Measurements from ENCODE around the gene RAB15. TPM values are rescaled to one million over a fixed set of nuclear protein-coding genes. Genes with fewer than 3 reads are reported as not detected.
A peak's percentile ranks its signal among the peaks of the same experiment; 100 is the strongest.
"Not testable (repeated sequence)": the region's sequence is repeated elsewhere in the genome, so short reads cannot be mapped to it uniquely, and the experiment has no call there.

RAB15 gene
- polyA plus RNA-seq, 1 donor, result 27.3 TPM

DNA sequence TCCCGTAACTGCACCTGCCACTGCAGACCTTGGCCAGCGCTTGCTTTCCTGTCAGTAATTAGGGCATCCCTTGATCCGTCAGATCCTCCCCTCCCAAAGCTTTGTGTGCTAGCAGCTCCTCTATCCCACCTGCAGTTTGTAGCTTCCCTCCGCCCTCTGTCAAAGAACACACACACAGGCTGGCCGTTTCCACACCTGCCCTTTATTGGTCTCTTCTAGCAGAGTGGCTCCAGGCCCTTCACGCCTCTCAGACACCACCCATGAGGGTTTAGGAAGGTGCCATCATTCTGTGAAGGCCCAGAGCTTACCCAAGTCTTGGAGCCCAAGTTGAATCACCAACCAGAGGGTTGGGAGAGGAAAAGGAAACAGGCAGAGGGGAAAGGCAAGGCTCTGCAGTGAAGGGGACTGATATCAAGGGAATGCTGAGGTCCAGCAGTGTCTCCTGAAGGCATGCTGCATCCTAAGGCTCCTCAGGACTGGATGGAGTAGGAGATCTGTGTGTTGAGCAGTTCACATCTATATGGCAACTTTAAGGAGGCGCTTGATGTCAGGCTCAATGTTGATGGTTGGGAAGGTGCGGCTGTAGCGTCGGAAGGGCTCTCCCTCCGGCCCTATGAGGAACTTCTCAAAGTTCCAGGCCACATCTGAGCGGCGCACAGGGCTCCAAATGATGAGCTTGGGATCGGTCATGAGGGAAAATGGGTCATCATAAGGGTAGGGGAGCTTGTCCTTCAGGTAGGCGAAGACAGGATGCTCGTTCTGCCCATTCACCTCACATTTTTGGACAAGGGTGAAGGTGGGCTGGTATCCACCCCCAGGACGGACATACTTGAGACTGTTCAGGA, 32.9 kb downstream of the RAB15 start:
- DNase-seq, result no peak

DNA sequence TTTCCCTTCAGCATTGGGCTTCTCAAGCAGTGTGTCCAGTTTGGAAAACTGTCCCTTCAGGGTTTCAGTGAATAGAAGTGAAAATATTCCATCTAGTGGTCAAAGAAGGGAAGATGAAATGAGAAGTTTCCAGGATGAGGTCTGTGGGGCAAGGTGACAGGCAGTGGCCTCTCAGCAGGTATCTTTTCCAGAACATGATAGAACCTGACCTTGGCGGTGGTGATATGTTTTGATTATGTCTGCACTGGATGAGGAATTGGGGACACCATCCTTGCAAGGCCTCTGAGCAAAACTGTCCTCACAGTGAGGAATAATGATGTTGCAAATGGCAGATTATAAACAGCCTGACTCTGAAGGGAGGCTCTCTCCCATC, 34.3 kb downstream of the RAB15 start:
- no peak for DNase-seq

DNA sequence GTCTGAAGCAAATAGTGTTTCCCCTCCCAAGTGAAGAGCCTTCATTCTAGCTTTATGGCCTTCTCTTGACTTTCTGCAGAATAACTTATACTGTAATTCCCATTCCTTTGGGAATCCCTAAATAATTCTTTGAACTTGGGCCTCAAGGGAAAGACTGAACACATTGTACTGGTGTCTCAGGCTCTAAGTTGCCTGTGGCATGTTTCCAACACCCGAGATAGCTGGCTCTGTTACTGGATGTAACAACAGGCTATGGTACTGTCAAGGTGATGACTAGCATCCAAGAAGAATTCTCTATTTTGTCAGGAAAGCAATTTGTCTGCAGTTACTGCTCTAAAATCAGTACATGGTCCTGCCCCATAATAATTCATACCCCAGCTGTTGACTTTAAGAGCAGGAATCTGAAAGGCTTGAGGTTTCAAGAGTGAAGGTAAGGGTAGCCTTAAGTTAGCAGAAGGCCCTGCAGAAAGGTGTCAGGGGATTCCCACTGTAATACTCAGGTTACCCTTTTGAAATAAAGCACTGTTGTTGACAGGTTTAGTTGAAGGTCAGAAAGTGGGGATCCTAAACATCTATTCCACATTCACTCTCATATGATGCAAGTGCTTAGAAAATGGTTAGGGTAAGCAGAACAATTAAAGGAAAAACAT, 34.8 kb downstream of the RAB15 start:
- DNase-seq, result no peak

DNA sequence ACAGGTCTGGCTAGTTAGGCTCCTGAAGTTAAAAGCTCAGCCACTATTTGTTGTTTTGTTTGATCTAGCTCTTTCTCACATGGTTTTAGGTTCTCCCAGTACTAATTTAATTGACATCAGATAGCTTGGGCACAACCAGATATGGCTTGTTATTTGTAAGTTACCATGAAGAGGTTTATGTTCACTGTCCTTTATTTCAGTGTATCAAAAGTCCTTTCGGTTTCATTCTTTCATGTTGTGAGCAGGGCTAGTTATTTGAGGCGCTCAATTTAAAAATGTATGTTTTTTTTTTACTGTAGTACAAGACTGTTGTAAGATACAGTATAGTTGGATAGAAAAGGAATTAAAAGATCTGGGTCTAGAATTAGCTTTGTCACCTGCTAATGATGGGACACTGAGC, 36.6 kb downstream of the RAB15 start:
- DNase-seq, result no peak

DNA sequence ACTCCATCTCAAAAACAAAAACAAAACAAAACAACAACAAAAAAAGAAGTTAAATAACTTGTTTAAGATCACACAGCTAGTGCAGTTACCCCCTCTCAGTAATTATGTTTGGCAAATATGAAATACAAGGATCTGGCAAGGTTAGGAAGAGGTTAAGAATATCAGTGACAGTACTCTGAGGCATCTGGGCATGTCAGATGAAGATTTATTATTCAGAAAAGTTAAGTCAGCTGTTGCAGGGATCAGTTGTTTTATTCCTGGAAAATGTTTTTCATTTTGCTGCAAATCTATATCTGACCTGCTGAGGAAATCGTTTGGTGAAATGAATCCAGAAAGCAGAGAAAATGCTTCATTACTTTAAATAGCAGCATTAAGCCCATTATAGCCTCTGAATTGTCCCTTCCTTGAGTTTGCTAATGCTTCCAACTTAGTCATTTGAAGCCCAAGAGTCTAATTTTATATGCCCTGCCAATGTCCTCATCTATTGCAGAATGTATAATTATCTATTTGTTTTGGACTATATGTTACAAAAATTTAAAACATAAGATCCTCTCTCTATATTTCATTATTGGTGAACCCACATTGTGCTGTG, 37.7 kb downstream of the RAB15 start:
- no peak for DNase-seq

DNA sequence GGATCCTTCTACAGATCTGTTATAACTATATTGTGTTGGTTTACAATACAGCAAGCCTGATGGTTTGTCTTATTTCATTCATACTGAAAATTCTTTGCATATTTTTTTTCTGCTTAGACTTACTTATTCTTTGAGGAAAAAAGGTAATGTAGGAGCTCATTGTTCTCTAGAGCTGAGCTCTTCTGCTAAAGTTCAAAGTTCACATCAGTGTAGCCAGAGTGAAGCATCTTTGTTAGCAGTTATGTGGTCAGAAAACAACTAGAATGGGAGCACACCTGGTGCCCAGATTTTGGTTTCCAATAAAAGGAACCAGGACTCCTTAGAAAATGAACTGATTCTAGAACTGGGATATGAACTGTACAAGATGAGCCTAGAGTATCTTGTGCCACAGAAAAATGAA, 39.9 kb downstream of the RAB15 start:
- no peak for DNase-seq

DNA sequence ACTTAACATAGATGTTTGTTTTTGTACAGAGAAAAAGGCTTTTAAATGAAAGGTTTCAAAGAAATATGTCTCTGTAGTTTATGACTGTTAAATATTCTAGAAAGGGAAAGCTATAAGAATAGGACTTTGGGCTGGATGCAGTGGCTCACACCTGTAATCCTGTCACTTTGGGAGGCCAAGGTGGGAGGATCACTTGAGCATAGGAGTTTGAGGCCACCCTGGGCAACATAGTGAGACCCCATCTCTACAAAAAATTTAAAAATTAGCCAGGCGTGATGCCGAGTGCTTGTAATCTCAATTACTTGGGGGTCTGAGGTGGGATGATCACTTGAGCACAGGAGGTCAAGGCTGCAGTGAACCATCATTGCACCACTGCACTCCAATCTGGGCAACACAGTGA, 41.0 kb downstream of the RAB15 start:
- no peak for DNase-seq

DNA sequence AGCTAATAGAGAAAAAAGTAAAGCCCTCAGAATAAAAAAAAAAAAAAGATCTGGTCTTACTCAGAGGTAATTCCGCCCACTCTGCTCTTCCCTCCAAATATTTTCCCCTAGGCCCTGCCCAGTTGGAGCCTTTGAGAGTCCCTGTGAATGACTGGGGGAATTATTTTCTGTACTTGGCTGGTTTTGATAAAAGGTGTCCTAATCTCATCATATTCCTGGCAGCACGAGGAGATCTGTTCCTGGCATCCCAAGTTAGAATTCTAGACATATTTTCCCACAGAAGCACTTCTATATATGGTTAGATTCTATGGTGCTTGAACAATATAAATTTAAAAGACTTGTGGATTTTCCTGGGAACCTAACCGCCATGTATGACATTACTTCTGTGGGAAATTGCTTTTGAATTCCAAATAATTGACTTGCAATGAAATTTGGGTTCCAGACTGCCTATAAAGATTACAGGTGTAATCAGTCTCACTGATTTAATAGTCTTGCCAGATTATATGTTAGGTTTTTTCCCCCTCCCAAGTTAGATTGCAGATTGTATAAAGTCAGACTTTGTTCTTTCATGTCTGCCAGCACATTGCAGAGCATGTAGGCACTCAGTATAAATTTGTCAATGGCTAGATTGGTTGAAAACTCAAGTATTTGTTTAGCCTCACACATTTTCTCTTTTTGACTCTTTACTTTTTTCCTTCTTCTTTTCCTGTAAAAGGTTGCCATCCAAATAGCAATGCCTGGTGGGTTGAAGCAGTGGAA, 41.9 kb downstream of the RAB15 start:
- no peak for DNase-seq

DNA sequence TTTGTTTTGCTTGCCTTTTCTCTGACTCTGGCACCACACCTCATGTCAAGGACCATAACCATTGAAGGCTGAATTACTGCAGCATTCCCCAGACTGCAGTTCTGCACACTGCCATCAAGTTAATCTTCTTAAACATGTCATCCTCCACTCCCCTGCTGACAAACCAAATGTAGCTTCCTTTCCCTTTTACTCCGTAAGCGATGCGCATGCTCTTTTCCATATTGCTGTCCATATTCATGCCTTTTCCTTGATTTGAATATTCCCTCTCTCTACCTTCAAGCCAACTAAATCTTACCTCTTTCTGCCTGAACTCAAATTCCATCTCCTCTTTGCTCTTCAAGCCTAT, 43.1 kb downstream of the RAB15 start:
- DNase-seq, result no peak

DNA sequence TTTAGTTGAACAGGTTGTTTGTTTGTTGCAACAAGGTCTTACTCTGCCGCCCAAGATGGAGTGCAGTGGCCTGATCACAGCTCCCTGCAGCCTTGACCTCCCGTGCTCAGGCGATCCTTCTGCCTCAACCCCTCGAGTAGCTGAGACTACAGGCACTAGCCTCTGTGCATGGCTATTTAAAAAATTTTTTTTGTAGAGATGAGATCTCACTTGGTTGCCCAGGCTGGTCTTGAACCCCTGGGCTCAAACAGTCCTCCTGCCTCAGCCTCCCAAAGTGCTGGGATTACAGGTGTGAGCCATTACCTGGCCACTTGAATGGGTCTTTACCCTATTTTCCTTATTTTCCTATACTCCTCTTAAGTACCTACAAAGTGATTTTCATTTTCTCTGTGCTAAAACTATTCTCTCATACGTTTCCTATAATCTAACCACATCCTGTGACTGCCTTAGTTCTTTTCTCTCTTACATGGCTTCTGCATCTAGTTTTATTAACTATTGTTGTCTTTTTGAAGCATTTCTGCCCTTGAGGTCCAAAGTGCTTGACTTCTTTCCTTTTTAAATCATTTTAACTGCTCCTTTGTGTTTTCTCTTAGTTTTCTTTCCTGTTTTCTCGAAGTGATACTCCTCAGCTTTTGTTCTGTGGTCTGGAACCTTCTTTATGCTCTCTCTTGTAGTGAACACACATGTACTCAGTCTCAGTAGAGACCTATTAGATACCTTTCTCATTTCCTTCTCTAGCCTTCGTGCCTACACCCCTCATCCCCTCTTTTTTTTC, 43.7 kb downstream of the RAB15 start:
- no peak for DNase-seq

DNA sequence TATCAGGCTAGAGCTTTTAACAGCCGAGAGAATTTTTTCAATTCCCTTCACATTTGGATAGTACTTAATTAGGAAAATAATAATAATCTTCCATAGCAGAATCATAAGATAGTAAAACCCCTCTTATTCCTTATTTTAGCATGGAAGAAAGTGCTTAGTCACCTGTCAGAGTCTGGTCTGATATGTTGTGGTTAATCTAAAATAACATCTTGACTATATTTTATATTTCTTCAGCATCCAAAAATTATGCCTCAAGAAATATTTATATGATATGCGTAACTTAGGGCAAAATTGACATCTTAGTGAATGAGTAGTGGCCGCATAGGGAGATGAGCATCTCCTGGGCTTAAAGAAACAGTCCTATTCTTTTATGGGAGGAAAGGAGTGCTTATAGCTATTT, 45.1 kb downstream of the RAB15 start:
- no peak for DNase-seq

DNA sequence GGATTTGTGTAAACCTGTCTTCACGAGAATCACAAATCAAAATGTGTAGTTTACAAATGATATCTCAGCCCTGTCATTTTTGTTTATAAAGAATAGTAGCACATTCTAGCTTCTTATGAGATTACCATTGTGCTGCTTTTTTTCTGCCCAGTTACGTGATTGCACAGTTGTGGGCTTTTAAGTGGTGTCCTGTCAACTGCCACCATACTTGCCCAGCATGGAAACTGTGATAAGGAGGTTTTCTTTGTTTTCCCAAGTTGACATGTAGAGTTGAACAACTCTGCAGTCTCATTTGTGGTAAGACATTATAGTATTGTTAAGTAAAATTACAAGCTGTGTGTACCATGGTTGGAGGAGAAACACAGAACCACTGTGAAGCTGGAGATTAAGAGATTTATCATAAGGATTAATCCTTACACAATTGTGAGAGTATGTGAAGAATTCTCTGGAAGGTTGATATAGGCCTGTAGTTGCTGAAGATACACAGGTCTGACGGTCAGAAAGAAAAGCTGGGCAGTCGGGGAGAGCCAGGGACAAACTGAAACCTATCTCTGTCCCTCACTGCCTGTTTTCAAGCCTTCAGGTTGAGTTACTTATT, 45.6 kb downstream of the RAB15 start:
- no peak for DNase-seq

DNA sequence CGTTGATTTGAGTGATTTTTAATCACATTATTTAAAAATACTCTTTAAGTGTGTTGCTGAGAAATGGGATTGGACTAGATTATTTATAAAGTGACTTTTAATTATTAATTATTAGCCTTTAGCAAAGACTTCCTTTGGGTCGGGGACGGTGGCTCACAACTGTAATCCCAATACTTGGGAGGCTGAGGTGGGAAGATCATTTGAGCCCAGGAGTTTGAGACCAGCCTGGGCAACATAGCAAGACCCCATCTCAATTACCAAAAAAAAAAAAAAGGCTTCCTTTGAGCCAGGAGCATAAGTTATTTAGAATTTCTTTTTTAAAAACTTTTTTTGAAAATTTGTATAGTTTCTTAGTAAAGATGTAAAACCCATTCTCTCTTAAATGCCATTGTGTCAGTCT, 49.1 kb downstream of the RAB15 start:
- DNase-seq, result no peak

DNA sequence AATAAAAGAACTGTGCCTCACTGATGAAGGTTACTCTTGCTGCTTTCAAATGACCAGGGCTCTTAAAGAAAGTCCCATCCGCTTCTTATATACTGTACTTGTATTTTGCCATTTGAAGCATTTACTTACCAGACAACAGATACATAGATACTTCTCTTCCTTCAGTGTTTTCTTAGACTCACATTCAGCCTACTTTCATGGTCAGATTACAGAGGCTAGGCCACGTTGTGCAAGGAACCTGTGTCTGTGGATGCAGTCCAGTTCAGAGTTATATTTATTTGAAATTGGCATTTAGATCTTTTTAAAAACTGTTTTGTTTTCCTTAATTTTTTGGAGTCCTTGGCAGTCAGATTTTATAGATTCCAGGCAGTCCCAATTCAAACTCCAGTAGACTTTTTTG, 51.7 kb downstream of the RAB15 start:
- DNase-seq, result no peak

DNA sequence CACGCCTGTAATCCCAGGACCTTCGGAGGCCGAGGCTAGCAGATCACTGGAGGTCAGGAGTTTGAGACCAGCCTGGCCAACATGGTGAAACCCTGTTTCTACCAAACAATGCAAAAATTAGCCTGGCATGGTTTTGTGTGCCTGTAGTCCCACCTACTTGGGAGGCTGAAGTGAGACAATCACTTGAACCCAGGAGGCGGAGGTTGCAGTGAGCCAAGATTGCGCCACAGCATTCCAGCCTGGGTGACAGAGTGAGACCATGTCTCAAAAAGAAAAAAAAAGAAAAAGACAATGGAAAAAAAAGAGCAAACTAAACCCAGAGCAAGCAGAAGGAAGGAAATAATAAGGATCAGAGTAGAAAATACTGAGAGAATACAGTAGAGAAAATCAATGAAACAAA, 52.5 kb downstream of the RAB15 start:
- no peak for DNase-seq

DNA sequence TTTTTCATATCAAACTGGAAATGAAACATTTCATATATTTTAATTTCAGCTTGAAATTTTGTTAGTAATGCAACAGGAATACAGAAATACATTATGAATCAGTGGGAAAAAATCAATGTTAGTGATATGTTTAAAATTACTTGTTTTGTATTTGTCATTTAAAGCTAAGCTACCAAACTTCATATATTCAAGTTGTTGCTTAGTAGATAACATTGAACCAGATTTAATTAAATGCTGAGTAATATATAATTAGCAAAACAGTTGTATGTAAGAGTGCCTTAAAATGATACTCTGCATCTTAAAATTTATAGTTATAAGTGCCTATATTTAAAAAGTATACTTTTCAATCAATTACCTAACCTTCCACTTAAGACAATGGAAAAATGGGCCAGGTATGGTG, 52.9 kb downstream of the RAB15 start:
- DNase-seq, result no peak

DNA sequence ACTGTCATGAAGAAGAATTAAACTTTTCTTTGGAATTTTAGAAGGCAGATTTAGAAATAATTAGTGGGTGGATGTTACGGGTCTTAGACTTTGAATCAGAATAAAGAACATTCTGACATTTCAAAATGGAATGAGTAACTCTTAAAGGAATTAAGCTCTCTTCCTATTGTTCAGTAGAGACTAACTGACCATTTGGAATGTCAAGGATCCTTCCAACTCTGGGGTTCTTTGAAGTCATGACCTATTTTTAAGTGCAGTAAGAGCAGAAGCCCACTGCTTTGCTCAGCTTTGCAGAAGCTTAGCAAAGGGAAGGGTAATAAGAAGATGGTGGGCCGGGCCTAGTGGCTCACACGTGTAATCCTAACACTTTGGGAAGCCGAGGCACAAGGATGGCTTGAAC, 53.9 kb downstream of the RAB15 start:
- no peak for DNase-seq

DNA sequence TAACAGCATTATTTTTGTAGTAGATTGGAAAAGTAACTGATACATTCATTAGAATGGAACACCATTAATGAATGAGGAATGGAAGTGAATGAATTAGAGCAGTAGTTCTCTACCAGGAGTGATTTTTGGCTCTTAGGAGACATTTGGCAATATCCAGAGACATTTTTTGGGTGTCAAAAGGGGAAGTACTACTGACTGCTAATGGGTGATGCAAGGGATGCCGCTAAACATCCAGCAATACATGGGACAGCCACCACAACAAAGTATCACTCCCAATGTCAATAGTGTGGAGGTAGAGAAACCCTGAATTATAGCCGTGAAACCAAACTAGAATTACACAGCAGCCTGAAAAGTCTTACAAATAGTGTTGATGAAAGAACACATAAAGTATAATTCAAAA, 56.3 kb downstream of the RAB15 start:
- DNase-seq, result no peak

DNA sequence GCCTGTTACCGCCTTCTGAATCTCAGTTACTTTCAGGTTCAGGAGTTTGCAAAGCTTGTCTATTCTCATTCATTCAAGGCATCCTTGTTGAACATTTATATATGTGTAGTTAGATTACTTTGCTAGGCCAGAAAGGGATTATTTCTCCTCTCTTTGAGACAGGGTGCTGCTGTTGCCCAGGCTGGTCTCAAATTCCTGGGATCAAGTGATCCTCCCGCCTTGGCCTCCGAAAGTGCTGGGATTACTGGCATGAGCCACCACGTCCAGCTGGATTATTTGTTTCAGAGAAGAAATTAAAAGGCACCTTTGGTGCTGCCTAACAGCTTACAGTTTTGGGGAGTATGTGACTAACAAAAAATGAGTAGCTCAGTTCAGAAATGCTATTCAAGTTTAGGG, 57.1 kb downstream of the RAB15 start:
- DNase-seq, result no peak

DNA sequence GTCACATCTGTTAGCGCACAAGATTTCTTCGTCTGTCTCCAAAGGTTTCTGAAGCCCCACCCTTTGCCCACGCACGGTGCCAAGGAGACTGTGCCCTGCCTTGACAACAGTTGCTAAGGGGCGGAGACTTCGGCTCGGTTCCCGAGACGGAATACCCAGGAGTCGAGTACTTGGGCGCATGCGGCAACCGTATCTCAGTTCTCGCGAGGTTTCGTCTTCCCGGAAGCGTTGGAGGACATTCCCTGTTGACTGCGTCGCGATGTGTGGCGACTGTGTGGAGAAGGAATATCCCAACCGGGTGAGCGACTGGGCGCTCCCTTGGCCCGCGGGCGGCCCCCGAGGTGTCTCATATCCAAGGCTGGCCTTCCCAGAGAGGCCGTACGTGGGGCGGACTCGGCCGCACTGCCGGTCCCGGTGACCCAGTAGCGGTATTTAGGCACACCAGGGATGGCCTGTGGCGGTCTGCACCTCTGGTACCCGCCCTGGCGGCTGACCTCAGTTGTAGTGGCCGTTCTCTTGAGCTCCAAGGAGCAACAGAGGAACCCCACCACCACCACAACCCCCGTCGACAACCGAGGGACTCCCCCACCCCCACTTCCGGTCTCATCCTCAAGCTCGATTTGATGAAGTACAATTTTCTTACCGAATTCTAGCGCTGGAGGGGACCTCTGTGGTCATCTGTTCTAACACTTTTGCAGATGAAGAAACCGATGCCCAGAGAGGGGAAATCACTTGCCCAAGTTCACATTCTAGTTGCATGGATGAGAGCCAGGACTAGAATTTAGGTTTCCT, 57.7 kb downstream of the RAB15 start, which contains the start of gene CHURC1:
CHURC1 (plus strand) TSS at position 219 of the 792 bp plus-strand sequence; CDS start at position 260, 41 bp downstream.
- DNase-seq, result peak; percentile 99

DNA sequence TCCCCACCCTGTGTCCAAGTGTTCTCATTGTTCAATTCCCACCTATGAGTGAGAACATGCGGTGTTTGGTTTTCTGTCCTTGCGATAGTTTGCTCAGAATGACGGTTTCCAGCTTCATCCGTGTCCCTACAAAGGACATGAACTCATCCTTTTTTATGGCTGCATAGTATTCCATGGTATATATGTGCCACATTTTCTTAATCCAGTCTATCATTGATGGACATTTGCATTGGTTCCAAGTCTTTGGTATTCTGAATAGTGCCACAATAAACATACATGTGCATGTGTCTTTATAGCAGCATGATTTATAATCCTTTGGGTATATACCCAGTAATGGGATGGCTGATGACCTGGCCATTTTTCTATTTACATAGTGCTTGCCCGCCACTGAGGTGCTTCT, 58.7 kb downstream of the RAB15 start:
- DNase-seq, result not testable (repeated sequence)

Measured in left kidney (tissue), 2 donors.